Activated B cell treated with CpG ODN at 0.5 μM for 24 hours (primary cell): ENCODE results near the gene TXNDC15. TPM values are rescaled to one million over a fixed set of nuclear protein-coding genes. Genes with fewer than 3 reads are reported as not detected.

Source experiments
- ATAC-seq: fragments of 200-7000 bp; cut with Tn5 transposase; one replicate; pipeline ENCODE4 v1.10.0; 2021; ENCODE audit warnings: low read depth, mild to moderate bottlenecking, moderate library complexity
- CTCF ChIA-PET: fragments of 350-600 bp; sonication (Branson Sonifier 250); formaldehyde crosslinking; loops from one replicate; lab custom pipeline; 2021; ENCODE audit warnings: antibody characterized with exemption; lab: Charles Lee
- POLR2A ChIA-PET: fragments of 350-600 bp; sonication (Branson Sonifier 250); formaldehyde crosslinking; loops from one replicate; lab custom pipeline; 2021; ENCODE audit warnings: antibody characterized with exemption; lab: Charles Lee
- DNase-seq: peaks from one replicate; pipeline ENCODE4 v3.0.0; 2022
- H3K27ac Mint-ChIP-seq: one replicate; pipeline ENCODE4 v1.8.0; 2020; ENCODE audit warnings: mixed read lengths
- H3K27me3 Mint-ChIP-seq: one replicate; pipeline ENCODE4 v1.8.0; 2021; ENCODE audit warnings: mixed read lengths
- H3K36me3 Mint-ChIP-seq: one replicate; pipeline ENCODE4 v1.8.0; 2021; ENCODE audit warnings: low read depth, mixed read lengths
- H3K4me1 Mint-ChIP-seq: one replicate; pipeline ENCODE4 v1.8.0; 2021; ENCODE audit warnings: mixed read lengths
- H3K4me3 Mint-ChIP-seq: one replicate; pipeline ENCODE4 v1.8.0; 2020; ENCODE audit warnings: mild to moderate bottlenecking, mixed read lengths
- H3K9me3 Mint-ChIP-seq: one replicate; pipeline ENCODE4 v1.8.0; 2020; ENCODE audit warnings: mixed read lengths
- intact Hi-C: fragments of 100-400 bp; cut with micrococcal nuclease; formaldehyde crosslinking; loops from one replicate; pipeline ENCODE4 v1.15.1; 2024
- total RNA-seq: library from RNA; stranded (reverse); gene quantifications from 2 replicates; pipeline ENCODE4 v1.2.3, GENCODE V29; 2022
- TF ChIP-seq, protein P1 (sequence below): fragments of 200-600 bp; IDR thresholded peaks from one replicate; pipeline ENCODE4 v1.8.0; 2022; ENCODE audit warnings: antibody characterized with exemption, mild to moderate bottlenecking

Gene TXNDC15, protein sequence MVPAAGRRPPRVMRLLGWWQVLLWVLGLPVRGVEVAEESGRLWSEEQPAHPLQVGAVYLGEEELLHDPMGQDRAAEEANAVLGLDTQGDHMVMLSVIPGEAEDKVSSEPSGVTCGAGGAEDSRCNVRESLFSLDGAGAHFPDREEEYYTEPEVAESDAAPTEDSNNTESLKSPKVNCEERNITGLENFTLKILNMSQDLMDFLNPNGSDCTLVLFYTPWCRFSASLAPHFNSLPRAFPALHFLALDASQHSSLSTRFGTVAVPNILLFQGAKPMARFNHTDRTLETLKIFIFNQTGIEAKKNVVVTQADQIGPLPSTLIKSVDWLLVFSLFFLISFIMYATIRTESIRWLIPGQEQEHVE
- total RNA-seq = 26.6 and 30.7 TPM in 2 replicates

DNA sequence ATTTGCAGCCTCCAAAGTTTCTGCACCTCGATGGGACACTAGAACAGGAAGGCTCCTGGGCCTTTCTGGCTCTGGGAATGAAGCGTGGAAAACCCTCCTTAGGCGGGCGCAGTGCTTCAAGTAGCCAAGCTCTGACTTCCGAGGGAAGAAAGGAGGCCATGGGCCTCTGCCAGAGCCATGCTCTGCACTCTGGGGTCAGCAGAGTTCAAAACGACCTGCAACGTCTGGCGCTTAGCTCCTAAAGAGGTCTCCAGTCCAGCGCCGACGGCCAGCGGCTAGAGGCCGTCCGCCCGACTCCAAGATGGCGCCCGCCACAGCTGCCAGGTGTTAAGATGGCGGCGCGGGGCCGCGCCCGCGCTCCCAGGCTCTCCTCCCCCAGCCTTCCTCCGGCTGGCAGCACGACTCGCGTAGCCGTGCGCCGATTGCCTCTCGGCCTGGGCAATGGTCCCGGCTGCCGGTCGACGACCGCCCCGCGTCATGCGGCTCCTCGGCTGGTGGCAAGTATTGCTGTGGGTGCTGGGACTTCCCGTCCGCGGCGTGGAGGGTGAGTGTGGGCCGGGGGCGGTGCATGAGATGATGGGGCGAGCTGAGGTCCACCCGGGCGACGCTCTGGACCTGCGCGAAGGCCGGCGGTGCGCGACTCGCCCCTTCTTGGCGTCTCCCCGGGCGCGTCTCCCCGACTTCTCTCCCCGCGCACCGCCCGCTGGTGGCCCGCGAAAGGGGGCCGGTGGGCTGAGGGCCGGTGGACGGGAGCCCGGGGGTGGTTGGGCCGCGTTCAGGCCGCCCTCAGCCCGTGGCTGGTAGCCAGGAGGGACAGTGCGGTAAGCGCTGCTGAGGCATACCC is at the start of gene TXNDC15:
Gene TXNDC15, plus strand, starts transcription at position 385 of the 844 bp plus-strand sequence. Its CDS starts 57 bp downstream, at position 442.
- ChIA-PET POLR2A (interaction anchor here (1.0 to 3.3 kb wide), 10 partner anchors 9 to 774 kb away, joined by 3 to 66 read pairs (median 10); partner anchors contain the start of genes C5orf24, CAMLG and PCBD2), CTCF (interaction anchor here (0.9 to 2.0 kb wide), 2 partner anchors 11 to 30 kb away, joined by 4 to 12 read pairs; partner anchors contain the start of gene PCBD2)
- intact Hi-C loops = loop anchor here (1.0 kb wide), 5 partner anchors 29 to 648 kb away; partner anchors contain the start of genes C5orf24, CAMLG, DDX46 and PPP2CA
- Mint-ChIP-seq H3K27me3 (no peaks in the 10 kb centered on the region), H3K36me3 (peaks cover 18% of the 10 kb centered on the region), H3K4me1 (peaks cover 34% of the 10 kb centered on the region), H3K4me3 (peak within 1 kb of the TSS; percentile 95), H3K27ac (peak within 1 kb of the TSS; percentile 94), H3K9me3 (no peaks in the 10 kb centered on the region)
- peak; percentile 93 for ATAC-seq
- DNase-seq = peak; percentile 78
- TF ChIP-seq, protein P1, sequence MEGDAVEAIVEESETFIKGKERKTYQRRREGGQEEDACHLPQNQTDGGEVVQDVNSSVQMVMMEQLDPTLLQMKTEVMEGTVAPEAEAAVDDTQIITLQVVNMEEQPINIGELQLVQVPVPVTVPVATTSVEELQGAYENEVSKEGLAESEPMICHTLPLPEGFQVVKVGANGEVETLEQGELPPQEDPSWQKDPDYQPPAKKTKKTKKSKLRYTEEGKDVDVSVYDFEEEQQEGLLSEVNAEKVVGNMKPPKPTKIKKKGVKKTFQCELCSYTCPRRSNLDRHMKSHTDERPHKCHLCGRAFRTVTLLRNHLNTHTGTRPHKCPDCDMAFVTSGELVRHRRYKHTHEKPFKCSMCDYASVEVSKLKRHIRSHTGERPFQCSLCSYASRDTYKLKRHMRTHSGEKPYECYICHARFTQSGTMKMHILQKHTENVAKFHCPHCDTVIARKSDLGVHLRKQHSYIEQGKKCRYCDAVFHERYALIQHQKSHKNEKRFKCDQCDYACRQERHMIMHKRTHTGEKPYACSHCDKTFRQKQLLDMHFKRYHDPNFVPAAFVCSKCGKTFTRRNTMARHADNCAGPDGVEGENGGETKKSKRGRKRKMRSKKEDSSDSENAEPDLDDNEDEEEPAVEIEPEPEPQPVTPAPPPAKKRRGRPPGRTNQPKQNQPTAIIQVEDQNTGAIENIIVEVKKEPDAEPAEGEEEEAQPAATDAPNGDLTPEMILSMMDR = no peak

GRCh38 chr5:134824681-134825080 is 49.5 kb upstream of the TXNDC15 start:
- DNase-seq = no peak
- intact Hi-C loops = no loop called here
- no peaks in the 10 kb centered on the region for H3K9me3 Mint-ChIP-seq
- H3K27me3 Mint-ChIP-seq = no peaks in the 10 kb centered on the region
- H3K4me3 Mint-ChIP-seq = no peak overlapping the region
- peaks cover 75% of the 10 kb centered on the region for H3K36me3 Mint-ChIP-seq
- no peak overlapping the region for H3K27ac Mint-ChIP-seq
- CTCF ChIA-PET = interaction anchor here (1.6 to 2.0 kb wide), 2 partner anchors 21 to 80 kb away, joined by 3 to 9 read pairs; partner anchors contain the start of genes C5orf24 and PCBD2
- H3K4me1 Mint-ChIP-seq = peaks cover 10% of the 10 kb centered on the region
- TF ChIP-seq, protein P1 = no peak
- no peak for ATAC-seq
- POLR2A ChIA-PET = interaction anchor here (1.5 kb wide), 1 partner anchor 21 kb away, joined by 8 read pairs; the partner anchor contains the start of gene C5orf24

- ATAC-seq = peak; percentile 18
- Mint-ChIP-seq H3K9me3 (no peaks in the 10 kb centered on the region), H3K27ac (no peak overlapping the region), H3K4me3 (no peak overlapping the region), H3K4me1 (peaks cover 10% of the 10 kb centered on the region), H3K36me3 (peaks cover 72% of the 10 kb centered on the region), H3K27me3 (no peaks in the 10 kb centered on the region)
- POLR2A ChIA-PET = interaction anchor here (1.5 kb wide), 1 partner anchor 20 kb away, joined by 8 read pairs; the partner anchor contains the start of gene C5orf24
- intact Hi-C loops = no loop called here
- no peak for DNase-seq
- TF ChIP-seq, protein P1 = no peak
- CTCF ChIA-PET = interaction anchor here (1.6 to 2.0 kb wide), 2 partner anchors 20 to 80 kb away, joined by 3 to 9 read pairs; partner anchors contain the start of genes C5orf24 and PCBD2
Observed at GRCh38 chr5:134825212-134825611, 49.0 kb upstream of the TXNDC15 start.

DNA sequence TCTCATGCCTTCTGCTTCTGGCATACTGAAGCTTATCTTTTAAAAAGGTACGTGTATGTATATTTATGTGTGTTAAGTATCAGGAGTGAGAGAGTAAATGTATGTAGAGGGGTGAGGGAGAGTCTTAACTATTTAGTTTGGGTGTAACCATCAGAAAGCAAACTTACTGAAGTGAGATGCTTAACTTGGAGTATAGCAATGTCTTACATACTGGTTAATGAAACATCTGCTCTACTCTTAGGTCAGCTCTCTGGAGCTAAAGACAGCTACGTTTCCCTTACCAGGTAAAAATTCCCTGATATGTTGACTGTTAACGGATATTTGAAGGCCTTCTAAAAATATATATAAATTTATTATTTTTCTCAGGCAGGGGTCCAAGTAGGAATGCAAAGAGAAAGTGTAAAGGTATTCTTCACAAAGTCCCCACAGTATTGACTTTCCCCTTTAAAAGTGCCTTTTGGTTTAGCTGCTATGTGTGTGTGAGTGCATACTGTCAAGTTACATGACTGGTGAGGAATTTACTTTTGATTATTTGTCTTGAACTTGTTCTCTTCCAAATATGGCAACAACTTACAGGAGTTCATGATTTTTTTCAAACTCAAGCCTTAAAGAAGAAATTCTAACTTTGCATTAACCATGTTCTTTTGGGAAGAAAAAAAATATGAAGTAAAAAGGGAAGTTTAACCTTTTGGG is 40.7 kb upstream of the TXNDC15 start:
- H3K27ac Mint-ChIP-seq = no peak overlapping the region

More for the DNA sequence above, 40.7 kb upstream of the TXNDC15 start:
- no peak overlapping the region for H3K4me3 Mint-ChIP-seq
- H3K4me1 Mint-ChIP-seq = no peaks in the 10 kb centered on the region
- CTCF ChIA-PET = no interaction called here
- TF ChIP-seq, protein P1 = no peak
- H3K9me3 Mint-ChIP-seq = no peaks in the 10 kb centered on the region
- POLR2A ChIA-PET = no interaction called here
- peaks cover 41% of the 10 kb centered on the region for H3K36me3 Mint-ChIP-seq
- no peaks in the 10 kb centered on the region for H3K27me3 Mint-ChIP-seq
- intact Hi-C loops = no loop called here
- no peak for ATAC-seq
- DNase-seq = no peak
